HG03039 (cell line): Measurements from ENCODE around the gene UBE2U.

Experiments used
- ATAC-seq: cut with Tn5 transposase; IDR thresholded peaks from one replicate; pipeline ENCODE4 v1.9.1; 2021; ENCODE audit warnings: mild to moderate bottlenecking, moderate library complexity; ENCODE audit not compliant: unreplicated experiment

UBE2U gene

DNA sequence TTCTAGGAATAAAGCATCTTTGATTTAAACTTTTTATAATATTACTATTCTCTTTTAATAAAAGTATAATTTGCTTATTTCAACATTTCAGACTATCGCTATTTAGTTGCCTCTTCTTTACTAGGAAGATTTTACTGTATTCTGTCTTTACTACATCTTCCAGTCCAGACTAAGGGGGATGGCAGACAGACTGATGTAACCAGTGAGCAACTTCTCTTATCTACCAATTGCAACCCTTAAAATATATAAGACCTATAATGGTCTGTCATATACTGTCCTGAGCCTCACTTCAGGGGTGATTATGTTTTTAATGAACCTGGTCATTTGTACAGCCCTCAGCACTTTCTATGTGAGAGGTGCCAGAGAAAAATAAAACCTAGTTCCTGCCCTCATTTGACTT is 87.0 kb downstream of the UBE2U start:
- no peak for ATAC-seq

DNA sequence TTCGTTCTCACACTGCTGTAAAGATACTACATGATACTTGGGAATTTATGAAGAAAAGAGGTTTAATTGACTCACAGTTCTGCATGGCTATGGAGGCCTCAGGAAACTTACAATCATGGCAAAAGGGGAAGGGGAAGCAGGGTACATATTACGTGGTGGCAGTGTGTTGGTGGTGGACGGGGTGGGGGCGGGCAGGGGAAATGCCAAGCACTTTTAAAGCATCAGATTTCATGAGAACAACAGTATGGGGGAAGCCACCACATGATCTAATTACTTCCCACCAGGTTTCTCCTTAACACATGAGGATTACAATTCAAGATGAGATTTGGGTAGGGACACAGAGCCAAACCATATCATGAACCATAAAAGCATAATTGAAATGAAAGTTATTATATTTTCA is 88.5 kb downstream of the UBE2U start:
- ATAC-seq = no peak

DNA sequence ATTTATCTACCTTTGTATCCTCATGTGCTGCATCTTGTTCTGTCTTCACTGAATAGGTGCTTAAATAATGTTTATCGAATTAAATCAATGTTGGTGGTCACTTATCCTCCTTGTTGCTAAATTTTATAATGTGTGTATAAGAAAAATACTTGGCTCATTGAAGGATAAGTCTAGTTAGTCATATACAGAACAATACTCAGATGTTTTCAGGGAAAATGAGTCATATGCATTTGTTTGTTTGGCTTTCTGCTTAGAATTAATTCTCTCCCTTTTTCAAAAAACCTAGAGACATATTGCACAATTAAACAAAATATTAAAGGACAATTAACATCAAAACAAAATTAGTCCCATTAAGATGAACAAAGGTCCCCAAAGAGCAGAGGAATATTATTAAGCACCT is 89.0 kb downstream of the UBE2U start:
- ATAC-seq = no peak

DNA sequence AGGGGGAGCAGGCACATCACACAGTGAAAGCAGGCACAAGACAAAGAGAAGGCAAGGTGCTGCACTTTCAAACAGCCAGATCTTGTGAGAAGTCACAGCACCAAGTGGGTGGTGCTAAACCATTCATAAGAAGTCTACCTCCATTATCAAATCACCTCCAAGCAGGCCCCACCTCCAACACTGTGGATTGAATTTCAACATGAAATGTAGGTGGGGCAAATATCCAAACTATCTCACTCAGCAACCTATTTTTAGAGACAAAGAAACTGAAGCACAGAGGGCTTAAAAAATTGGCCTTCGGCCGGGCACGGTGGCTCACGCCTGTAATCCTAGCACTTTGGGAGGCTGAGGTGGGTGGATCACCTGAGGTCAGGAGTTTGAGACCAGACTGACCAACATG is 90.4 kb downstream of the UBE2U start:
- ATAC-seq = no peak

DNA sequence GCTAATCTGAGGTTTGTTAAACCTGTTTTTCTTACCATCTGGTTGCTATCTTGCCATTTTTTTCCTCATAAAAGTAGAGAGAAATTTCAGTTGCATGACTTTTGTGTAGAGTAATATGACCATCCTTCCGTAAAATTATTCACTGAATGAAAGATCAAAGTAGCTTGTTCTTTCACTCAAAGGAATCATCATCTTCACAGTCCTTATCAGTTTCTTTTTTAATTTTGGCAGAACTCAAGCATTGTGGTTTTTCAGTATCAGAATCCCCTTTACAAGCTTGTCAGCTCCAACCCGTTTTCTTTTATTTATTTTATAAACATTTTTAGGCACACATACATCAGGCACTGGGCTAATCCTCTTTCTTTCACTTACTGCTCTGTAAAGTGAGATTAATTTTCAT is 91.7 kb downstream of the UBE2U start:
- ATAC-seq = no peak

DNA sequence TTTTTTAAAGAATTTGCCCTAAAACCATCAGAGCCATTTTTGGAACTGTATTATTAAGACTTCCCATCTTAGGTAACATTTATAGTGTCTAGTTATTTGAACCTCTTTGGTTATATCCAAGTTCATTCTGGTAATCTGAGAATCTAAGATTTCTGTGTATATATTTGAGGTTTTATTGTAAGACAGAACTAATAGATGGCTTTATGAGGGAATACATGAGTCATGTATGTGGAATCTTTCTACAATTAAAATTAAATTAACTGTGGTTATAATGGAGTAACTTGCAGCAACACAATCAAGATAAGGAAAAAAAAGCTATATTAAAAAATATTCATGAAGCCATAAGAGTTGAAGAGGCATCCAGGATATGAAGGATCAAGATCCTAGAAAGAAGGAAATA is 92.1 kb downstream of the UBE2U start:
- no peak for ATAC-seq

DNA sequence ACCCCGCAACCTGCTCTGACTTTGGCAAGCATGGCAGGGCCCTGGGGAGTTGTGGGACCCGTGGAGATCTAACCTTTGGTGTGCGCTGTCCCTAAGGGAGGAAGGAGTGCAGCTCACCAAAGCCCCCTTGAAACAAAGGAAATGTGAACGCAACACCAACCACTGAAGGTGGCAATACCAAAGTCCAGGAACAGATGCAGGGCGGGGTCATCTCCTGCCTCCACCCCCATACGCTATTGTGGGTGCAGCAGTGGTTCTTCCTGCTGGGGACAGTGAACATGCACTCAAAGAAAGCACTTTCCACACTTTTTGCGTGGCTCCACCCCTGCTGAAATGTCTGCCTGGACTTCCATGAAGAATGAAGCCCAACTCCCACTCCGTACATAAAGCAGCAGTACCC is 93.0 kb downstream of the UBE2U start:
- ATAC-seq = no peak

DNA sequence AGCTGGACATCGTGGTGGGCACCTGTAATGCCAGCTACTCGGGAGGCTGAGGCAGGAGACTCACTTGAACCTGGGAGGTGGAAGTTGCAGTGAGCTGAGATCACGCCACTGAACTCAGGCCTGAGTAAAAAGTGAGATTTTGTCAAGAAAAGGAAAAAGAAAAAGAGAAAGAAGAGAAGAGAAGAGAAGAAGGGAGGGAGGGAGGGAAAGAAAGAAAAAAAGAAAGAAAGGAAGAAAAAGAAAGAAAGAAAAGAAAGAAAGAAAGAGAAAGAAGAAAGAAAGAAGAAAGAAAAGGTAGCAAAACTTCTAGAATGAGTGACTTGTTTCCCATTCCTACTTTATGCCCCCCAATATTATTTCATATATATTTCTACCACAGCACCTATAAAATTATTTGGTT is 98.8 kb downstream of the UBE2U start:
- no peak for ATAC-seq

DNA sequence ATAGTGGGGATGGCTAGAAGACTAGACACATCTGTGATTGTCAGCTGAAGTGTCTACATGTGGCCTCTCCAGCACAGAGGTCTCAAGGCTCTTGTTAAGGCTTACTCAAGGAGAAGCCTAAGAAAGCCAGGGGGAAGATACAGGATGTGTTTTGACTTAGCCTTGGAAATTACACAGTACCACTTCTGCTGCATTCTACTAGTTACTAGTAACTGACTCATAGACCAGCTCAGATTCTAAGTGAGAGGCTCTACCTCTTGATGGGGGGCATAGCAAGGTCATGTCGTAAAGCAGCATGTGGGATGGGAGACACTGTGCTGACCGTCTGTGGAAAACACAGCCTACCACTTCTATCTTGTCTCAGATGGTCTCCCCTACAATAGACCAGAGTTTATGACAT is 99.5 kb downstream of the UBE2U start:
- no peak for ATAC-seq

DNA sequence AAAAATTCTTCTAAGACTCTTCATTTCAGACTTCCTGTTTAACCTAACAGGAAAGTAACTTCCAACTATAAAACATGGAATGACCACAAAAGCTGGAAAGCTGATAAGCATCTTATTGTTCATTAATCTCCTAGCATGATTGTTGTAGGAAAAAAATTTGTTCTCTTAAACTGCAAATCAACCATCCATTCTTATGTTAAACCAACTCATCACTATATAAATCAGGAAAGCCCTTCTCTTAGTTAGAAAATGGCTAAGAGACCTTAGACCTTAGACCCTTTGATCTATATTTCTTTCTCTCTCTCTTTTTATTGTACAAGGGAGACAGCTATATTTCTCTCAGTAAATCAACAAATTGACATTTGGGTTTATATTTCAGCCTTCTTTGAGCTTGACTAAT is 101.4 kb downstream of the UBE2U start:
- ATAC-seq = no peak

DNA sequence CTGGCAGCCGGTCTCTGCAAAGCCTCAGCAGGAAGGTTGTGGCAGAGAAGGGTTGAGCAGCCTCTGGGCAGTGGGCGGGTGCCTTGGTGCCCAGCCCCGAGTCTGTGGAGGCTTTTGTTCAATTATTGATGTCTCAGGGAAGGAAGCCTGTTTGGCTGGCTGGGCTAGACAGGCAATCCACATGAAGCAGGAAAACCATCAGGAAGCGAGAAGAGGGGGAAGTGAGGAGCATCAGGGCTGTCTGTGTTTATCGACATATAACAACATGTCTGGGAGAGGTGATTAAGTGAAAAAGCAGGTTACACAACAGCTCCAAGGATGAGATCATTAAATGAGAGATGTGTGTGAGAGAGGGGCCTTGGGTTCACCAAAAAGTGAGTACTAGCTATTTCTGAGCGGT is 105.4 kb downstream of the UBE2U start:
- no peak for ATAC-seq

DNA sequence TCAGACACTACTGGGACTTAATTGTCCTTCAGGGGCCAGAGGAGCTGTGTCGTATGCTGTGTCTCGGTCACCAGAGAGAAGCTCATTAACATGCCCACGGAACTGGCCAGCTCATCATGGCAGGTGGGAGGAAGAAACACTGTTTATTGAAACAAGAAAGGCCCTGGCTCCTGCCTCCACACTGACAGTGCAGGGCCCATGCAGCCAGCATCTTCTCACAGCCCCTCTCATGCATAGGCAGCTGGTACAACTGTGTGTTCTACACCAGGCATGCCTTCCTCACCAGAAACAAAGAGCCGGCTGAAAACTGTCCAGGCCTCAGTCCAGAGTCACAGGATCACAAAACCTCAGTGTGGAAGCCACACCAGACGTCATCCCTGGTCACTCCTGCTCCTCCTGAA is 106.0 kb downstream of the UBE2U start:
- no peak for ATAC-seq

DNA sequence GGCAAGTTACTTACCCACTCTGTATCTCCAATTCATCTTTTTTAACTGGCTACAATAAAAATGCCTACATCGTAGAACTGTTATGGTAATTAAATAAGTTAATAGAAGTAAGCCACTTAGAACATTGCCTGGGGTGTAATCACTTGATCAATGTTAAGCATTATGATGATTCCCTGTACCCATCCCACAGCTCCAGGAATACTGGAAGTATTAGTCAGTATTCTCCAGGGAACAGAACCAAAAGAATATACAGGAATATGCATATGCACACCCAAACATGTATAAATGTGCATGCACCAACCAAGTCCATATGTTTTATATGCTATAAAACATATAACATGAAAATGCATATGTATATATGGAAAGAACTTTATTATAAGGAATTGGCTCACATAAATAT is 107.3 kb downstream of the UBE2U start:
- no peak for ATAC-seq

DNA sequence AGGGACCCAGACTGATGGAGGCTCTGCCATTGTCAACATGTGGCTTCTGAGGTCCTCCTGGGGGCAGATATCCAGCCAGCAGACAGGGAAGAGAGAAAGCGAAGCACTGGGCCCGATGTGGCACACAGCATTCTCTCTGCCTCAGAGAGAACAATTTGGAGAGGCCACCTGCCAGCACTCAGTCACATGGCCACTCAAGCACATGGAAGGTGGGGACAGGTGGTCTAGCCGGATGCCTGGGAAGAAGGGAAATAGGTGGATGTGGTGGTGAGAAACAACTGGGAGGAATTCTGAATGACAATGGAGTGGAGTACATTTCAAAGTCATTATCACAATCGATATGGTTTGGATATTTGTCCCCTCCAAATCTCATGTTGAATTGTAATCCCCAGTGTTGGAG is 109.0 kb downstream of the UBE2U start:
- ATAC-seq = no peak

DNA sequence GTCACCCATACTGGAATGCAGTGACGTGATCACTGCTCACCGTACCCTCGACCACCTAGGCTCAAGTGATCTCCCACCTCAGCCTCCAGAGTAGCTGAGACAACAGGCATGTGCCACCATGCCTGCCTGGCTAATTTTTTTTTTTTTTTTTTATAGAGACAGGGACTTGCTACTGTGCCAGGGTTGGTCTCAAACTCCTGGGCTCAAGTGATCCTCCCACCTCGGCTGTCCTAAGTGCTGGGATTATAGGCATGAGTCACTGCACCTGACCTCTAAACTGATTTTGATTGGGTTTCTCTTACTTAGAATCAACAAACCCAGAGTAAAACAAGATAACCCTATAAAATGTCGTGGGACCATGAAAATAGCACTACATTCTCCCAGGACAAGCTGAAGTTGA is 112.0 kb downstream of the UBE2U start:
- ATAC-seq = no peak
